ENCODE measurements around the gene BCL11B.

- TF ChIP-seq POLR2A (IDR thresholded peaks at IDR 0.05; ENCODE audit: low read length) (no peak), GATA1 (IDR thresholded peaks at IDR 0.05; ENCODE audit: low read depth, low read length) (no peak)
These were observed 9.8 kb downstream of the BCL11B start for GRCh38 chr14:99261912-99262787.

All from erythroblast (primary cell).